ENCODE results near the gene AGPAT1. TPM values are rescaled to one million over a fixed set of nuclear protein-coding genes. Genes with fewer than 3 reads are reported as not detected.

The AGPAT1 gene
- polyA plus RNA-seq, 1 donor (not counting 4 experiments of a cell fraction or from before 2014, with no cell fraction given): 46.4 TPM

DNA sequence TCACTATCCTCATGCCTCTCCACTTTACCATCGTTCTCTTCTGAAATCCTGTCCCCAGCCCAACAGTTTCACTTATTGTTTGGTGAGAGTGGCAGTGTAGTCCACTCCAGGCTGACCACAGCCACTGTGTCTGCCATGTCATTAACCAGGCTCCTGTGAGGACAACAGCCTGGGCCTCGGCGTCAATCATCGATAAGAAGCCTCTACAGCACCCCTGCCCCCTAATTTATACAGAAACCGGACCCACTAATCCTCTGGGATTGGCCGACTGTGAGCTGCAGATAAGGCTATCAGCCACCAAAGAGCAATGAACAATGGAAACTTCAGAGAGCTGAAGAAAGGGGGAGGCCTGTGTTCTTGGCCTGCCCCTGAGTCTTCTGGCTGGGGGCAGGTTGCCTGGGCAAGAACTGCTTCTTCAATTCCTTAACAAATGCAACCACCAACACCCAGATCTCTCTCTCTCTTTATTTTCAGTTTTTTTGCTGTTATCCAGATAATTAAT is 8.1 kb downstream of the AGPAT1 start:
- no peak overlapping the region for H3K4me2 ChIP-seq (ENCODE audit: control insufficient read depth, extremely low read depth, insufficient read depth, low read depth, low read length)
- H2AFZ ChIP-seq (ENCODE audit: control insufficient read depth, low read length): no peak overlapping the region
- H3K9me1 ChIP-seq (ENCODE audit: control insufficient read depth, extremely low read depth, insufficient read depth, low read length): no peaks in the 10 kb centered on the region
- peaks cover 19 to 26% of the 10 kb centered on the region in 2 experiments for H3K36me3 ChIP-seq (ENCODE audit: control insufficient read depth in 2 of 2, extremely low read depth in 1 of 2, insufficient read depth in 2 of 2, low read length in 2 of 2)
- H4K20me1 ChIP-seq (ENCODE audit: control insufficient read depth, extremely low read depth, insufficient read depth, low read length): no peaks in the 10 kb centered on the region
- no peak for TF ChIP-seq EZH2 (IDR thresholded peaks at IDR 0.05; ENCODE audit: low read length)
- TF ChIP-seq, protein P1, sequence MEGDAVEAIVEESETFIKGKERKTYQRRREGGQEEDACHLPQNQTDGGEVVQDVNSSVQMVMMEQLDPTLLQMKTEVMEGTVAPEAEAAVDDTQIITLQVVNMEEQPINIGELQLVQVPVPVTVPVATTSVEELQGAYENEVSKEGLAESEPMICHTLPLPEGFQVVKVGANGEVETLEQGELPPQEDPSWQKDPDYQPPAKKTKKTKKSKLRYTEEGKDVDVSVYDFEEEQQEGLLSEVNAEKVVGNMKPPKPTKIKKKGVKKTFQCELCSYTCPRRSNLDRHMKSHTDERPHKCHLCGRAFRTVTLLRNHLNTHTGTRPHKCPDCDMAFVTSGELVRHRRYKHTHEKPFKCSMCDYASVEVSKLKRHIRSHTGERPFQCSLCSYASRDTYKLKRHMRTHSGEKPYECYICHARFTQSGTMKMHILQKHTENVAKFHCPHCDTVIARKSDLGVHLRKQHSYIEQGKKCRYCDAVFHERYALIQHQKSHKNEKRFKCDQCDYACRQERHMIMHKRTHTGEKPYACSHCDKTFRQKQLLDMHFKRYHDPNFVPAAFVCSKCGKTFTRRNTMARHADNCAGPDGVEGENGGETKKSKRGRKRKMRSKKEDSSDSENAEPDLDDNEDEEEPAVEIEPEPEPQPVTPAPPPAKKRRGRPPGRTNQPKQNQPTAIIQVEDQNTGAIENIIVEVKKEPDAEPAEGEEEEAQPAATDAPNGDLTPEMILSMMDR (optimal IDR thresholded peaks at IDR 0.05 in 1 of 3, IDR thresholded peaks at IDR 0.05 in 1 of 3, conservative IDR thresholded peaks at IDR 0.05 in 1 of 3; ENCODE audit: extremely low read depth in 1 of 3, insufficient read depth in 2 of 3, low read length in 3 of 3): no peak
- dilution Hi-C loops (cut with MboI; ENCODE audit: extremely low pct_ligation_motif_present, low sequenced_read_pairs): no loop called here
- H3K4me1 ChIP-seq (ENCODE audit: control insufficient read depth, extremely low read depth, insufficient read depth, low read length): peaks cover 6% of the 10 kb centered on the region
- no peaks in the 10 kb centered on the region for H3K9me3 ChIP-seq (ENCODE audit: control insufficient read depth, low read depth, low read length)
- H3K27me3 ChIP-seq (ENCODE audit: control insufficient read depth, extremely low read depth, insufficient read depth, low read length): no peaks in the 10 kb centered on the region
- peaks cover under 1% of the 10 kb centered on the region for H3K79me2 ChIP-seq (ENCODE audit: control insufficient read depth, insufficient read depth, low read length)
- FAIRE-seq (no peak), DNase-seq (ENCODE audit: low read depth, low spot score) (no peak)
- H3K27ac ChIP-seq (ENCODE audit: control insufficient read depth, insufficient read depth, low read length): no peak overlapping the region
- H3K9ac ChIP-seq (ENCODE audit: control insufficient read depth, extremely low read depth, insufficient read depth, low read length): no peak overlapping the region
- H3K4me3 ChIP-seq (ENCODE audit: control insufficient read depth in 2 of 3, extremely low read depth in 1 of 3, insufficient read depth in 2 of 3, low read depth in 1 of 3, low read length in 3 of 3): no peak overlapping the region

DNA sequence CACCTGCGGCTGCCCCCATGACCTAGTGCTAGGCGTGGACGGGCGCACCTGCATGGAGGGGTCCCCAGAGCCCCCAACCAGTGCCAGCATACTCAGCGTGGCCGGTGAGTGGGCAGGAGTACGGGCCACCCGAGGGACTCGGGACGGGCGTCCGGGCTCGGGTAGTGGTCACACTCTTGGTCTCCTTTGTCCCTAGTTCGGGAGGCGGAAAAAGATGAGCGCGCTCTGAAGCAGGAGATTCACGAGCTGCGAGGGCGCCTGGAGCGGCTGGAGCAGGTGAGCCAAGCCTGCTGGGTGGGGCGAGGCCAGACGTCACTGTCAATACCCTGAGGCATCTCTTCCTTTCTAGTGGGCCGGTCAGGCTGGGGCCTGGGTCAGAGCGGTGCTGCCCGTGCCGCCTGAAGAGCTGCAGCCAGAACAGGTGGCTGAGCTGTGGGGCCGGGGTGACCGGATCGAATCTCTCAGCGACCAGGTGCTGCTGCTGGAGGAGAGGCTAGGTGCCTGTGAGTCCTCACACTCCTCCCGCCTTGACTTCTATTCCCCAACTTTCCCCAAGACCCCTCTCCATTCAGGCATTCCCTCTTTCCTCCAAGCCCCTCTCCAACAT is 8.6 kb downstream of the AGPAT1 start:
- Histone ChIP-seq H3K4me3 (ENCODE audit: control insufficient read depth in 2 of 3, extremely low read depth in 1 of 3, insufficient read depth in 2 of 3, low read depth in 1 of 3, low read length in 3 of 3) (no peak overlapping the region), H3K27ac (ENCODE audit: control insufficient read depth, insufficient read depth, low read length) (no peak overlapping the region), H3K4me2 (ENCODE audit: control insufficient read depth, extremely low read depth, insufficient read depth, low read depth, low read length) (no peak overlapping the region), H3K36me3 (ENCODE audit: control insufficient read depth in 2 of 2, extremely low read depth in 1 of 2, insufficient read depth in 2 of 2, low read length in 2 of 2) (peaks cover 19 to 27% of the 10 kb centered on the region in 2 experiments), H4K20me1 (ENCODE audit: control insufficient read depth, extremely low read depth, insufficient read depth, low read length) (no peaks in the 10 kb centered on the region), H3K9ac (ENCODE audit: control insufficient read depth, extremely low read depth, insufficient read depth, low read length) (no peak overlapping the region), H3K4me1 (ENCODE audit: control insufficient read depth, extremely low read depth, insufficient read depth, low read length) (peaks cover under 1% of the 10 kb centered on the region), H3K9me1 (ENCODE audit: control insufficient read depth, extremely low read depth, insufficient read depth, low read length) (no peaks in the 10 kb centered on the region), H3K79me2 (ENCODE audit: control insufficient read depth, insufficient read depth, low read length) (no peaks in the 10 kb centered on the region), H3K9me3 (ENCODE audit: control insufficient read depth, low read depth, low read length) (no peaks in the 10 kb centered on the region), H2AFZ (ENCODE audit: control insufficient read depth, low read length) (no peak overlapping the region), H3K27me3 (ENCODE audit: control insufficient read depth, extremely low read depth, insufficient read depth, low read length) (no peaks in the 10 kb centered on the region)
- no peak for FAIRE-seq
- dilution Hi-C loops (cut with MboI; ENCODE audit: extremely low pct_ligation_motif_present, low sequenced_read_pairs): no loop called here
- DNase-seq (ENCODE audit: low read depth, low spot score): no peak
- TF ChIP-seq EZH2 (IDR thresholded peaks at IDR 0.05; ENCODE audit: low read length): no peak
- TF ChIP-seq, protein P1 (optimal IDR thresholded peaks at IDR 0.05 in 1 of 3, IDR thresholded peaks at IDR 0.05 in 1 of 3, conservative IDR thresholded peaks at IDR 0.05 in 1 of 3; ENCODE audit: extremely low read depth in 1 of 3, insufficient read depth in 2 of 3, low read length in 3 of 3): no peak

Data from keratinocyte (primary cell).